Endothelial cell of umbilical vein (primary cell): Measurements from ENCODE around the gene EIF3B. TPM values are rescaled to one million over a fixed set of nuclear protein-coding genes. Genes with fewer than 3 reads are reported as not detected.

ENCODE experiments used
- BruUV-seq: library from RNA; stranded (reverse); fragments of 400-500 nt; replicated peaks from 2 replicates; lab custom pipeline; 2021; lab: Mats Ljungman, UMichigan
- CTCF ChIA-PET: fragments of 300-600, 350-600 bp; sonication (Branson Sonifier 250); formaldehyde crosslinking; loops from one replicate; lab custom pipeline; 2021; ENCODE audit warnings: antibody characterized with exemption, inconsistent platforms; lab: Charles Lee
- POLR2A ChIA-PET: fragments of 300-600, 350-600 bp; sonication (Branson Sonifier 250); formaldehyde crosslinking; loops from one replicate; lab custom pipeline; 2021; ENCODE audit warnings: antibody characterized with exemption, inconsistent platforms; lab: Charles Lee
- DNase-seq: peaks from one replicate; pipeline ENCODE4 v3.0.0-alpha.2; 2011; ENCODE audit warnings: low read depth, low spot score
- FAIRE-seq: peaks from 2 replicates; lab custom pipeline; 2011; peaks lifted over from hg19 to GRCh38; lab: Jason Lieb, UNC
- H2AFZ ChIP-seq: 2 replicates; pipeline ENCODE4 v1.6.0; 2012; ENCODE audit warnings: low read depth, low read length, control low read depth, inconsistent platforms
- H3K27ac ChIP-seq: 2 replicates; pipeline ENCODE4 v1.5.1; 2011; ENCODE audit warnings: low read depth, mild to moderate bottlenecking, control low read depth, low read length, moderate library complexity; ENCODE audit not compliant: insufficient read depth
- H3K27me3 ChIP-seq, 2 experiments: 2 replicates each; pipeline versions ENCODE4 v1.6.0 to v1.6.1; 2011; ENCODE audit warnings: low read length in 2 of 2, mixed read lengths in 1 of 2; ENCODE audit not compliant: control insufficient read depth in 2 of 2, insufficient read depth in 2 of 2
- H3K36me3 ChIP-seq, 2 experiments: 2 replicates in 1 of 2; 3 replicates in 1 of 2; pipeline ENCODE4 v1.5.1; 2011; ENCODE audit warnings: low read length in 2 of 2, mild to moderate bottlenecking in 1 of 2, moderate library complexity in 1 of 2; ENCODE audit not compliant: control insufficient read depth in 2 of 2, insufficient read depth in 2 of 2; ENCODE audit errors: extremely low read depth in 1 of 2
- H3K4me1 ChIP-seq: 3 replicates; pipeline ENCODE4 v1.5.1; 2011; ENCODE audit warnings: mild to moderate bottlenecking, low read length; ENCODE audit not compliant: control insufficient read depth, insufficient read depth; ENCODE audit errors: extremely low read depth
- H3K4me2 ChIP-seq: 2 replicates; pipeline ENCODE4 v1.6.1; 2011; ENCODE audit warnings: low read length, control low read depth, mixed read lengths; ENCODE audit not compliant: insufficient read depth
- H3K4me3 ChIP-seq, 3 experiments: fragments of 200-600 bp in 1 of 3; sonication (generic), shearing (Covaris generic) in 1 of 3; replicated peaks in 1 of 3; 2 replicates each; pipeline ENCODE4 v1.5.1; 2011 to 2016; ENCODE audit warnings: control low read depth in 3 of 3, low read length in 3 of 3, mild to moderate bottlenecking in 2 of 3, inconsistent platforms in 1 of 3, low read depth in 1 of 3, moderate library complexity in 1 of 3; ENCODE audit not compliant: insufficient read depth in 1 of 3
- H3K79me2 ChIP-seq: 2 replicates; pipeline ENCODE4 v1.6.0; 2012; ENCODE audit warnings: low read length, inconsistent platforms; ENCODE audit not compliant: control insufficient read depth, insufficient read depth
- H3K9ac ChIP-seq: replicated peaks from 2 replicates; pipeline ENCODE3; 2011; ENCODE audit warnings: low read length, control low read depth; ENCODE audit not compliant: insufficient read depth; ENCODE audit errors: extremely low read depth
- H3K9me1 ChIP-seq: replicated peaks from 3 replicates; pipeline ENCODE4 v1.6.0; 2011; ENCODE audit warnings: mild to moderate bottlenecking, low read length; ENCODE audit not compliant: control insufficient read depth, insufficient read depth; ENCODE audit errors: extremely low read depth
- H3K9me3 ChIP-seq: replicated peaks from 2 replicates; pipeline ENCODE4 v1.5.1; 2012; ENCODE audit warnings: low read length, inconsistent platforms; ENCODE audit not compliant: control insufficient read depth, insufficient read depth
- H4K20me1 ChIP-seq: replicated peaks from 2 replicates; pipeline ENCODE3; 2011; ENCODE audit warnings: mild to moderate bottlenecking, low read length; ENCODE audit not compliant: control insufficient read depth, insufficient read depth; ENCODE audit errors: extremely low read depth
- CTCF ChIP-seq, 2 donors: IDR thresholded peaks; 1 replicate in 1 of 2; 2 replicates in 1 of 2; pipeline ENCODE4 v1.5.1; 2011; ENCODE audit warnings: low read length in 2 of 2, mild to moderate bottlenecking in 2 of 2, moderate library complexity in 2 of 2, control low read depth in 1 of 2, inconsistent platforms in 1 of 2, low read depth in 1 of 2; ENCODE audit not compliant: insufficient read depth in 1 of 2; ENCODE audit errors: extremely low read depth in 1 of 2
- EZH2 ChIP-seq: IDR thresholded peaks from 2 replicates; pipeline ENCODE4 v1.6.1; 2012; ENCODE audit warnings: borderline replicate concordance, low read depth, mild to moderate bottlenecking, moderate library complexity, low read length, inconsistent platforms; ENCODE audit not compliant: severe bottlenecking
- FOS ChIP-seq: IDR thresholded peaks from 2 replicates; pipeline ENCODE4 v1.6.1; 2011; ENCODE audit warnings: mild to moderate bottlenecking, low read length, moderate library complexity, borderline replicate concordance; ENCODE audit not compliant: insufficient read depth
- GATA2 ChIP-seq: IDR thresholded peaks from 2 replicates; pipeline ENCODE4 v1.7.0; 2011; ENCODE audit warnings: low read depth, mild to moderate bottlenecking, moderate library complexity, mixed read lengths, low read length; ENCODE audit not compliant: insufficient read length, insufficient read depth
- JUN ChIP-seq: IDR thresholded peaks from 2 replicates; pipeline ENCODE4 v1.6.1; 2011; ENCODE audit warnings: borderline replicate concordance, low read depth; ENCODE audit not compliant: insufficient read length, insufficient read depth
- MAX ChIP-seq: IDR thresholded peaks from 2 replicates; pipeline ENCODE4 v1.6.1; 2011; ENCODE audit not compliant: insufficient read depth, insufficient read length
- MYC ChIP-seq: IDR thresholded peaks from one replicate; pipeline ENCODE4 v1.6.1; 2011; ENCODE audit warnings: mild to moderate bottlenecking, low read depth, low read length
- POLR2A ChIP-seq: IDR thresholded peaks from 2 replicates; pipeline ENCODE4 v1.6.1; 2012; ENCODE audit warnings: low read depth, mild to moderate bottlenecking, control low read depth, low read length
- POLR2AphosphoS5 ChIP-seq: IDR thresholded peaks from 2 replicates; pipeline ENCODE4 v1.6.1; 2012; ENCODE audit warnings: low read depth, mild to moderate bottlenecking, control low read depth, low read length, moderate library complexity; ENCODE audit not compliant: insufficient read depth
- dilution Hi-C: fragments of 300-500 bp; cut with MboI; formaldehyde crosslinking; loops from one replicate; pipeline ENCODE4 v1.15.0; 2019; ENCODE audit warnings: low sequenced_read_pairs; ENCODE audit not compliant: extremely low pct_ligation_motif_present
- intact Hi-C: fragments of 100-400 bp; cut with micrococcal nuclease; formaldehyde crosslinking; loops from one replicate; pipeline ENCODE4 v1.10.0; 2022
- polyA plus RNA-seq, 4 experiments: library from polyadenylated mRNA; depleted of rRNA in 3 of 4; stranded (reverse) in 3 of 4; unstranded in 1 of 4; fragments of >200 nt; gene quantifications; 2 replicates each; pipeline versions ENCODE4 v1.2.1 to v1.2.3, GENCODE V29; 2011 to 2012; ENCODE audit warnings: missing spikeins in 1 of 4
- total RNA-seq: library from RNA; stranded (reverse); gene quantifications from 2 replicates; pipeline ENCODE4 v1.2.3, GENCODE V29; 2021

Gene EIF3B
- total and polyA plus RNA-seq, 2 donors (not counting 3 experiments of a cell fraction or from before 2014, with no cell fraction given): 104 to 207 TPM

- H3K79me2 ChIP-seq: no peaks in the 10 kb centered on the region
- ChIA-PET CTCF (interaction anchor here (1.2 to 1.5 kb wide), 2 partner anchors 8 to 15 kb away, joined by 3 to 5 read pairs; partner anchors contain the start of gene CHST12), POLR2A (no interaction called here)
- no peaks in the 10 kb centered on the region for H3K27me3 ChIP-seq
- FAIRE-seq (no peak), DNase-seq (no peak)
- H3K9me3 ChIP-seq: no peaks in the 10 kb centered on the region
- no peaks in the 10 kb centered on the region for H4K20me1 ChIP-seq
- no peak overlapping the region for H3K4me3 ChIP-seq
- TF ChIP-seq GATA2 (no peak), CTCF (IDR thresholded peaks at IDR 0.05; ENCODE audit: extremely low read depth in 1 of 2, insufficient read depth in 1 of 2, low read depth in 1 of 2, low read length in 2 of 2) (no peak), MAX (no peak), POLR2A (no peak), MYC (no peak), JUN (no peak), EZH2 (no peak), POLR2AphosphoS5 (no peak), FOS (no peak)
- no peak overlapping the region for H3K9ac ChIP-seq
- no TSS peak for BruUV-seq
- no peaks in the 10 kb centered on the region for H3K9me1 ChIP-seq
- no peak overlapping the region for H3K27ac ChIP-seq
- H3K4me2 ChIP-seq: no peak overlapping the region
- no peaks in the 10 kb centered on the region for H3K36me3 ChIP-seq
- intact Hi-C loops: no loop called here
- peaks cover 10% of the 10 kb centered on the region for H3K4me1 ChIP-seq
- dilution Hi-C loops: no loop called here
- no peak overlapping the region for H2AFZ ChIP-seq
Observed at GRCh38 chr7:2394566-2395082, 40.0 kb downstream of the EIF3B start.
